ENCODE data around the gene RRAS.
A peak's percentile ranks its signal among the peaks of the same experiment; 100 is the strongest.
"Not testable (repeated sequence)": the region's sequence is repeated elsewhere in the genome, so short reads cannot be mapped to it uniquely, and the experiment has no call there.

RRAS gene

DNA sequence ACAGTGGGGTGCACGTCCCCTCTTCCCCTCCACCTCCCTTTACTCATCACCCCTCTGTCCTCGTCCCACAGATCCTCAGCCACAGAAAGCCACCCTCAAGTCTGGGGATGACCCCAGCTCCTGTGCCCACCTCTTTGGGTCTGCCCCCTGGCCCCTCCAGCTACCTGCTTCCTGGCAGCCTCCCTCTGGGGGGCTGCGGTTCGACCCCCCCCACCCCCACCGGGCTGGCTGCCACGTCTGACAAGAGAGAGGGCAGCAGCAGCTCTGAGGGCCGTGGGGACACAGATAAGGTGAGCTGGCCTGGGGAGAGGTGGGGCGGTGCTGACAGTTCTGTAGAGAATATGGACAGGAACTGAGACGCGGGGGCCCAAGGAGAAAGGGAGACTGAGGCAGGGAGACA is 14.6 kb upstream of the RRAS start:
- no peak for DNase-seq (ENCODE audit: low spot score)

DNA sequence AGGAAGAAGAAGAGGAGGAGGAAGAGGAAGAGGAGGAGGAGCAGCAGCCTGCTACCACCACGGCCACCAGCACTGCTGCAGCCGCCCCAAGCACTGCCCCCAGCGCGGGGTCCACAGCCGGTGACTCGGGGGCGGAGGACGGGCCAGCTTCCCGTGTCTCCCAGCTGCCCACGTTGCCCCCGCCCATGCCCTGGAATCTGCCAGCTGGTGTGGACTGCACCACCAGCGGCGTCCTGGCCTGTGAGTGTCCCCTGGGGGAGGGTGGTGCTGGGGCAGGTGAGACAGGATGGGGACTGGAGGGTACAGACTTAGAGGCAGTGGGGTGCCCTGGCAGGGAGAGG is 13.5 kb upstream of the RRAS start:
- DNase-seq (ENCODE audit: low spot score), result no peak

DNA sequence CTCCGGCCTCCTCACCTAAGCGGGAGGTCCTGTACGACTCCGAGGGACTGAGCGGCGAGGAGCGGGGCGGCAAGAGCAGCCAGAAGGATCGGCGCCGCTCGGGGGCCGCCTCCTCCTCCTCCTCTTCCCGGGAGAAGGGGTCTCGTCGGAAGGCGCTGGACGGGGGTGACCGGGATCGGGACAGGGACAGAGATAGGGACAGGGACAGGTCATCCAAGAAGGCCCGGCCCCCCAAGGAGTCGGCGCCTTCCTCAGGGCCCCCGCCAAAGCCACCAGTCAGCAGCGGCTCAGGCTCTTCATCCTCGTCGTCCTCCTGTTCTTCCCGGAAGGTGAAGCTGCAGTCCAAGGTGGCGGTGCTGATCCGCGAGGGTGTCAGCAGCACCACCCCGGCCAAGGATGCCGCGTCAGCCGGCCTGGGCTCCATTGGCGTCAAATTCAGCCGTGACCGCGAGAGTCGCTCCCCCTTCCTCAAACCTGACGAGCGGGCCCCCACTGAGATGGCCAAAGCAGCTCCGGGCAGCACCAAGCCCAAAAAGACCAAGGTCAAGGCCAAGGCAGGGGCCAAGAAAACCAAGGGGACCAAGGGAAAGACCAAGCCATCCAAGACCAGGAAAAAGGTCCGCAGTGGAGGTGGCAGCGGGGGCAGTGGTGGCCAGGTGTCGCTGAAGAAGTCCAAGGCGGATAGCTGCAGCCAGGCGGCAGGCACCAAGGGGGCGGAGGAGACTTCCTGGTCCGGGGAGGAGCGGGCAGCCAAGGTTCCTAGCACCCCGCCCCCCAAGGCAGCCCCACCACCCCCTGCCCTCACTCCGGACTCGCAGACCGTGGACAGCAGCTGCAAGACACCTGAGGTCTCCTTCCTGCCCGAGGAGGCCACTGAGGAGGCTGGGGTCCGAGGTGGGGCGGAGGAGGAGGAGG is 12.9 kb upstream of the RRAS start:
- DNase-seq (ENCODE audit: low spot score), result no peak

DNA sequence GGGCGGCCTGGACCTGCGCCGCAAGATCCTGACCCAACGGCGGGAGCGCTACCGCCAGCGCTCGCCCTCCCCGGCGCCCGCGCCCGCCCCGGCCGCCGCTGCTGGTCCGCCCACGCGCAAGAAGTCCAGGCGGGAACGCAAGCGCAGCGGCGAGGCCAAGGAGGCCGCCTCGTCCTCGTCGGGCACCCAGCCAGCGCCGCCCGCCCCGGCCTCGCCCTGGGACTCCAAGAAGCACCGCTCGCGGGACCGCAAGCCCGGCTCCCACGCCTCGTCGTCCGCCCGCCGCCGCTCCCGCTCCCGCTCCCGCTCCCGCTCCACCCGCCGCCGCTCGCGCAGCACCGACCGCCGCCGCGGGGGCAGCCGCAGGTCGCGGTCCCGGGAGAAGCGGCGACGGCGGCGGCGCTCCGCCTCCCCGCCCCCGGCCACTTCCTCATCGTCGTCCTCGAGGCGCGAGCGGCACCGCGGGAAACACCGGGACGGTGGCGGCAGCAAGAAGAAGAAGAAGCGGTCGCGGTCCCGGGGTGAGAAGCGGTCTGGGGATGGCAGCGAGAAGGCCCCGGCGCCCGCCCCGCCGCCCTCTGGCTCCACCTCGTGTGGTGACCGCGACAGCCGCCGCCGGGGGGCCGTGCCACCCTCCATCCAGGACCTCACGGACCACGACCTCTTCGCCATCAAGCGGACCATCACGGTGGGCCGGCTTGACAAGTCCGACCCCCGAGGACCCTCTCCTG is 12.0 kb upstream of the RRAS start:
- DNase-seq (ENCODE audit: low spot score), result no peak

DNA sequence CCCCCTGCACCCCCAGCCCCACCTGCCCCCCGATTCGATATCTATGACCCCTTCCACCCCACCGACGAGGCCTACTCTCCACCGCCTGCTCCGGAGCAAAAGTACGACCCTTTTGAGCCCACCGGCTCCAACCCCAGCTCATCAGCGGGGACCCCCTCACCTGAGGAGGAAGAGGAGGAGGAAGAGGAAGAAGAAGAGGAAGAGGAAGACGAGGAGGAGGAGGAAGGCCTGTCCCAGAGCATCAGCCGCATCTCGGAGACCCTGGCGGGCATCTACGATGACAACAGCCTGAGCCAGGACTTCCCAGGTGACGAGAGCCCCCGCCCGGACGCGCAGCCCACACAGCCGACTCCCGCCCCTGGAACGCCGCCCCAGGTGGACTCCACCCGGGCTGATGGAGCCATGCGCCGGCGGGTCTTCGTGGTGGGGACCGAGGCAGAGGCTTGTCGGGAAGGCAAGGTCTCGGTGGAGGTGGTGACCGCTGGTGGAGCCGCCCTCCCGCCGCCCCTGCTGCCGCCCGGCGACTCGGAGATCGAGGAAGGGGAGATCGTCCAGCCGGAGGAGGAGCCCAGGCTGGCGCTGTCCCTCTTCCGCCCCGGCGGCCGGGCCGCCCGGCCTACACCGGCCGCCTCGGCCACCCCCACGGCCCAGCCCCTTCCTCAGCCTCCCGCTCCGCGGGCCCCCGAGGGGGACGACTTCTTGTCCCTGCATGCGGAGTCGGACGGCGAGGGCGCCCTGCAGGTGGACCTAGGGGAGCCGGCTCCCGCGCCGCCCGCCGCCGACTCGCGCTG is 11.3 kb upstream of the RRAS start:
- DNase-seq (ENCODE audit: low spot score), result no peak

DNA sequence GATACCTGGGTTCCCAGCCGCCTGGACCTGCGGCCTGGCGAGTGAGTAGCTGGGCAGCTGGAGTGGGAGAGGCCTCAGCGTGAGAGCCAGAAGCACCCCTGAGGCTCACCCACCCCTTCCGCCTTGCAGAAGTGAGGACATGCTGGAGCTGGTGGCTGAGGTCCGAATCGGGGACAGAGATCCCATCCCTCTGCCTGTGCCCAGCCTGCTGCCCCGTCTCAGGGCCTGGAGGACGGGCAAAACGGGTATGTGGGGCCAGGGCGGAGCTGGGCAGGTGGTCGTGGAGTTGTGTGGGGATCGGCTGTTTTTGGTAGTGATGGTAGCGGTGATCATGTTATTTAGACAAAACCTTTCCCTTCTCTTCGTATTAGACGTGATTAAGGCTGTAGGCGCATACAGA is 6.6 kb upstream of the RRAS start:
- no peak for DNase-seq (ENCODE audit: low spot score)

DNA sequence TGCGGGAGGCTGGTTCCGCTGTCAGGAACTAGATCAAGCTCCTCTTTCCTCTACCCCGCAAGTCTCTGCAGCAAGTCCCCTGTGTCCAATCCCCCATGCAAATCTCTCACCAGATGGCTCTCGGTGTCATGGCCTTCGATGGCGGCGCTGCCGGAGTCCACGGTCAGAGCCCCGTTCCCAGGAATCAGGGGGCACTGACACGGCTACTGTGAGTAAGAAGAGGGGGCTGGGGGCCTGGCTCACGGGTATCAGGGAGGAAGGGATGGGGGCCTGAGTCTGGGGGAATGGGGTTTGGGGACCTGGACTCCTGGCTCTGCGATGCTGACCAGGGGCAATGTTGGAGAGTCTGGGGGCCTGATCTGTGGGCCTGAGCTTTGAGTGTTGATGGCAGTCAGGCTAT is 6.1 kb upstream of the RRAS start:
- DNase-seq (ENCODE audit: low spot score), result no peak

DNA sequence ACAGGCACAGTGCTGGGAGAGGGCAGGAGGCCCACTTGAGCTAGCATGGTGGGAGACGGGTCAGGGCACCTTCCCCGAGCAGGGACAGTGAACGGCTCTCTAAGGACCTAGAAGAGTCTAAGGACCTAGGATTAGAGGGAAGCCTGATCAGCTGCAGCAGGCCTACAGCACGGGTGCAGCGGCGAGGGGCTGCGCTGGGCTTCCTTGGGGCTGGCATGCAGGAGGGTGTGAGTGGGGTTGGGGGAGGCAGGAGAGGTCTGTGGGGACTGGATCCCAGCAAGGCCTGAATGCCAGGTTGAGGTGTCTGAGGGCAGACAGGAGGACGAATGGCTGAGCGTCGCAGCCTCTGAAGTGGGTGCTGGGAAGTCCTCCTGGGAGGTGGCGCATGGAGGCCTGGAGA is 5.6 kb upstream of the RRAS start:
- DNase-seq (ENCODE audit: low spot score), result no peak

DNA sequence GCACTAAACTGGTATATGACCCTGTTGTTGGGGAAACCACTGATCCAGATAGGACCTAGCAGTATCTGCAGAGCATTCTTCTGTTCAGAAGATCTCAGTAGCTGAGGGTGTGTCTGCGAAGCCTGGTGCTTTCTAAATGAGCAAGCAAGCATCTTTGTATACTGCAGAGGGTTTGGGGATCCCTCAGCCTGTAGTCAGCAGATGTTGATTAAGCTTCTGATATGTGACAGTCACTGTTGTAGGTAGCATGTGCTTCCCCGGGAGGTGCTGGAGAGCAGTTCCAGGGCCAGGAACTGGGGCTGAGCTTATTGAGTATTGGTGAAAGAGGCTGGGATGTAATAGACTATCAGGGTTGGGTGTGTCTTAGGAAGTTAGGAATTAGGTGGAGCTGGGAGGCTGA is 3.5 kb upstream of the RRAS start:
- peak; percentile 30 for DNase-seq (ENCODE audit: low spot score)

DNA sequence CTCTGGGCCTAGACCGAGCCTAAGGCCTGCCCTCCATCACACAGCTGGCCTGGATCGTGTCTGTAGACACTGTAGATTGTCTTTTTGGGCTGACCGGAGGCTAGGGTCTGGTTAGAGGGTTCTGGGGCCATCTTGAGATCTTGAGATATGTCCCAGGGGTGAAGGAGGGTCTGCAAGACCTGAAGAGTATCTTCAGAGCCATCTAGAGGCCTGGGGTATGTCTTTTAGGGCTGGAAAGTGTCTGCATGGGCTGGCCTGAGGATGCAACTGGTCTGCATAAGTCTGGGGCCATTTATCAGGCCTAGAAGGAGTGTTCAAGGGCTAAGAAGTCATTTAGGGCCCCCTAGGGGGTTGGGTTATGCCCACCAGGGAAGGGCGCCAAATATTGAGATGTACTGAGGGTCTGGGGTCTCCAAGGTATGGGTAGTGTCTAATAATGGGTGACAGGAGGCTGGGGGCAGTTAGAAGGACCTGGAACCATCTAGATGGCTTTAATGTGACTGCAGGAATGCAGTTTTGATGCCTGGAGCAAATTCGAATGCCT is 2.6 kb upstream of the RRAS start:
- DNase-seq (ENCODE audit: low spot score), result no peak

DNA sequence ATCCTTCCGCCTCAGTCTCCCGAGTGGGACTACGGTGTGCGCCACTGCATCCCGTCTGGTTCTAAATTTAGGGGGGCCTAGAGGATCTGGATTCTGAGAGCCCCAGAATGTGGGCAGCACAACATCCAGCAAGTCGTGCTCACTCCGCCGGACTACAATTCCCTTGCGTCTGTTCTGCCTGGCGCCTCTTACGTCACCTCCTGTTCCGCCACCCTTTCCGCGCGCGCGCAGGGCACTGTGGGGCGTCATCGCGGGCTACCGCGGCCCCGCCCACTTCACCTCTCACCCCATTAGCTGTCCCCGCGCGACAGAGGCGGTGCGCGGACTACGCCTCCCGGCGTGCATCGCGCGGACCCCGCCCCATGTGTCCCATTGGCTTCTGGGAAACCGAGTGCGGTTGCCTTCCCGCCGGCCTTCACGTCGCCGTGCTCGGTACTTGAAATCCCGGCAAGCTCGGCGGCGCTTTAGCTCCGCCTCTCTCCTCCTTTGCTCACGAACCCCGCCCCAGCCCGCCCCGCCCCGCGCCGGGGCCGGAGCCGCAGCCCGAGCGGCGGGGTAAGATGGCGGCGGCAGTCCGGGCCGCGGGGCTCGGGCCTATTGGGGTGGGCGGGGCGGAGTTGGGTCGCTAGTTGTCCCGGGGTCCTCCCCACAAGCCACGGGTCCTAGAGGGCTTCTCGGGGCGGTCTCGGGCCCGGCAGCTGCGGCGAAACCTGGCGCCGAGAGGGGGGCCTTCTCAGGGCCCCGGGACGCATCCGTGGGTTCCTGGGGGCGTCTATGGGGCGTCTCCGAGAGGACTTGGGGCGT is 1.9 kb upstream of the RRAS start, which contains the start of gene SCAF1:
TSS of gene SCAF1 (plus strand) at position 522 of the 804 bp plus-strand sequence. CDS start 2,818 bp downstream, outside the sequence.
- DNase-seq (ENCODE audit: low spot score), result peak; percentile 99

DNA sequence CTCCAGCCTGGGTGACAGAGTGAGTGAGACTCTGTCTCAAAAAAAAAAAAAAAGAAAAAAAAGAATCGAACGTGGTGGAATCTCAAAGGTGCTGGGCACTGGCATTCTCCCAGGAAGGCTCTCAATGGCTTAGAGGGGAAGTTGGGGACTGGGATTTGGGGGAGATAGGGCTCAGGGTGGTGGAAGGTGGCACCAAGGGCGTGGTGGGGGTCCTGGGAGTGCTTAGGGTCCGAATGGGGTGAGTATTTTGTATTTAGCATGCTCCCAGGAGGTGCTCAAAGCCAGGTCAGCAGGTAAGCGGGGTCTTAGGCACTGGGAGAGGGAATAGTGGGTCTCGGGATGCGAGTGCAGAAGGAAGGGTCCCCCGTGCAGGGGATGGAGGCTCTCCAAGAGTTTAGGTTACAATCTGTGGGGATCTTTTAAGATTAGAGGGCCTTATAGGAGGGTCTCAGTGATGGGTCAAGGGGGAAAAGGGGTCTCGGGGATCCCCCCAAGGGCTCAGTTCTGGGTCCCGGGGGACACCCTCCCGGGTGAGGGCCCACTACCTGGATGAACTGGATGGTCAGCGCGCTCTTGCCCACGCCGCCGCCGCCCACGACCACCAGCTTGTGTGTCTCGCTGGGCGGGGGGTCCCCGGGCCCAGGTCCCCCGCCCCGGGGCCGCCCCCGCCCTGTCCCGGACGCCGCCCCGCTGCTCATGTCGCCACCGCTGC is 386 bp downstream of the RRAS start:
- DNase-seq (ENCODE audit: low spot score), result no peak

DNA sequence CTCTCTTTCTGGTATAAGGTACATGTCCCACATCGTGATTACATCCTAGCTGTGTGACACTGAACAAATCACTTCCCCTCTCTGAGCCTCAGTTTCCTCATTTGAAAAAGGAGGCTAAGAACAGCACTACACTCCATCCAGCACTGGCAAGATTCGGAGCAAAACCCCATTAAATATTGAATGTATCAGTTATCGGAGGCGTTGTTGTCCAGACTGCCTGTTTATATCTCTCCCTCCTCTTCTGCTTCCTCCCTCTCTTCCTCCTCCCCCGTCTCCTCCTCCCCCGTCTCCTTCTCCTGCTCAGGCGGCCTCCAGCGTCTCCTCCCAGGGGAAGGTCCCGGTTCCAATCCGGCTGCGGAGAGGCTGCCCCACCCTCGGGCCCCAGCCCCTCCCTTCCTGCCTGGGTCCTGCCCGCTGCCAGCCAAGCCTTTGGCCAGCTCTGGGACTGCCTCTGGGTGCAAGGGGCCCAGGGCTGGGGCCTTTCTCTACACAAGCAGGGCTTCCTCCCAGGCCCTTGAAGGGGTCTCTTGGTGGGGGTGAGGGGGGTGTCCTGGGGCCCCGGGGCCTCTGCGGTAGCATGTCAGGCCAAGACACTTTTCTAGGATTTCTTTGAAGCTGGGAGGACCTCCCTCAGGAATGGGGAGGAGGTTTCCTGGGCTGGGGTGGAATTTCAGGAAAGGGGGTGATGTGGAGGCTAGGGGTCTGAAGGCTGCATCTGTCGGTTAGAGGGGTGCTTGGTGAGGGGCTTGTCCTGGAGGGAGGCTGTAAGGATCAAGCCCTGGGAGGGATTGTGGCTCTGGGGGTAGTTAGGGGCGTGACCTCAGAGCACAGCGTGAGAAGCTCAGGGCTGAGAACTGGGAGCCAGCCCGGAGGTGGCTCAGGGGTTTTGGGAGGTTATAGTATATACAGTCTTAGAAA is 1.9 kb downstream of the RRAS start:
- DNase-seq (ENCODE audit: low spot score), result peak; percentile 8

DNA sequence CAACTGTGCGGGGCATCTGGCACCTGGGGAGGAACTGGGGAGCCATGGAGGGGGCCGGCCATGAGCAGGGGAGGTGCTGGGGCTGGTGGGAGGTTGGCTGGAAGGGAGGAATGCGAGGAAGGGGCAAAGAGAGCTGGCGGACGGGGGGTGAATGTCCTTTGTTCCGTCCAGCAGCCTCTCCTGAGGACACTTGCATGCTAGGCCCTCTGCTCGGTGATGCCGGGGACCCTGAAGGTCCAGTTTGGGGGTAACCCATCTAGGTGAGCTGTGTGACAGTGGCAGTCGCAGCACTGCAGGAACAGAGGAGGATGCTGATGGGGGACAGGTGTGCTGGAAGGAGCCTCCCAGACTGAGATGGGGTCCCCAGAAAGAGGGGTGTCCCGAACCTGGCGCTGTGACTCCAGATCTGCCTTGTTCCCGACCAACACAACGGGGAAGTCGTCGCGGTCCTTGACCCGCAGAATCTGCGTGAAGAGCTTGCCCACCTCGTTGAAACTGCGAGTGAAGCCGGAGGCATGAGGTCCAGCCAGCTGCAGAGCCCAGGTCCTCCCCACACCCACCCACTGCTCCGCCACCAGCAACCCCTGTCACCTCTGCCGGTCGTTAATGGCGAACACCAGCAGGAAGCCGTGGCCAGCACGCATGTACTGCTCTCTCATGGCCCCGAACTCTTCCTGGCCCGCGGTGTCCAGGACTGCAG is 3.6 kb downstream of the RRAS start:
- DNase-seq (ENCODE audit: low spot score), result no peak

DNA sequence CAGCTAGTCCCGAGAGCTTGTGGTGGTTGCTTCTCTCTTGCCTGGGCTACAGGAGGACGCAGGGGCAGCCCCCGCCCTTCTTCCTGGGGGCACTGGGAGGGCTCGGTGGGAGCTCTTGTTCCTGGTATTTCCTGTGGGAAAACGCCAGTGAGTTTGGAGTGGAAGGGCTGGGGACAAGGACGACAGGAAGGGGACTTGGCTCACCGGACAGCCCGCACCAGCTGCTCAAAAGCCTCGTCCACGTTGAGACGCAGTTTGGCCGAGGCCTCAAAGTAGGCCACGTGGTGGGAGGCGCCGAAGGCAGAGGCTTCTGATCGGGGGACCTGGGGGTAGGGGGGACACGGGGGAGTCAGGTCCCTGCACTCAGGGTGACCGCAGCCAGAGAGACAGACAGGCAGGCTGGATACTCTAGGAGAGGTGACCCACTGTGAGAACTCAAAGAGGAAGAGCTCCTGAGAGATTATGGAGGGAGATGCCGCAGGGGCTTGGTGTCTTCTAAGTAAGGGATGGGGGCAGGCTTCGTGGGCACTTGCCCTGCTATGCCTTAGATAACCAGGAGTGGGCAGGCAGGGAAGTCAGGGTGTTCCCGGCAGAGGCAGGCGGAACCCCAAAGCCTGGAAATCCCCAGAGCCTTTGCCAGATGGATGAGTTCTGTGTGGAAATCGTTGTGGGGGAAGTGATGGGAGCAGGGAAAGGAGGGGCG is 4.3 kb downstream of the RRAS start:
- DNase-seq (ENCODE audit: low spot score), result no peak

DNA sequence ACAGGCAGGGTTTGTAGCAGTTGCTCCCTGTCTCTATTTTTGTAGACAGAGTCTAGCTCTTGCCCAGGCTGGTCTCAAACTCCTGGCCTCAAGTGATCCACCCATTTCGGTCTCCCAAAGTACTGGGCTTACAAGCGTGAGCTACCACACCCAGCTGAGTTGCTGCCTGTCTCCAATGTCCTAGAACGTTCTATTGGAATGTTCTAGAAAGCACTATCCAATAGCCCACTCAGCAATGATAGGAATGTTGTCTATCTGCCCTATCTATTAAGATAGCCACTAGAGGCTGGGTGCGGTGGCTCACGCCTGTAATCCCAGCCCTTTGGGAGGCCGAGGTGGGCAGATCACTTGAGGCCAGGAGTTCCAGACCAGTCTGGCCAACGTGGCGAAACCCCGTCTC is 6.7 kb downstream of the RRAS start:
- DNase-seq (ENCODE audit: low spot score), result not testable (repeated sequence)

DNA sequence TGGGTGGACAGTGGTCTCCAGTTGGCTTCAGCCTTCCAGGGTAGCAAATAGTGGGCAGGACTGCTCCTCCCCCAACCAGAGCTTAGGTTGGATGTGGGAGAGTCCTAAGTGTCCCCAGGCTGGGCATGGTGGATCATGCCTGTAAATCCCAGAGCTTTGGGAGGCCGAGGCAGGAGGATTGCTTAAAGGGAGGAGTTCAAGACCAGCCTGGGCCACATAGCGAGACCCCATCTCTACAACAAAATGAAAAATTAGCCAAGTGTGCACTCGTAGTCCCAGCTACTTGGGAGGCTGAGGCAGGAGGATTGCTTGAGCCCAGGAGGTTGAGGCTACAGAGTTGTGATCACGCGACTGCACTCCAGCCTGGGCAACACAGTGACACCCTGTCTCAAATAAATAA is 7.4 kb downstream of the RRAS start:
- no peak for DNase-seq (ENCODE audit: low spot score)

DNA sequence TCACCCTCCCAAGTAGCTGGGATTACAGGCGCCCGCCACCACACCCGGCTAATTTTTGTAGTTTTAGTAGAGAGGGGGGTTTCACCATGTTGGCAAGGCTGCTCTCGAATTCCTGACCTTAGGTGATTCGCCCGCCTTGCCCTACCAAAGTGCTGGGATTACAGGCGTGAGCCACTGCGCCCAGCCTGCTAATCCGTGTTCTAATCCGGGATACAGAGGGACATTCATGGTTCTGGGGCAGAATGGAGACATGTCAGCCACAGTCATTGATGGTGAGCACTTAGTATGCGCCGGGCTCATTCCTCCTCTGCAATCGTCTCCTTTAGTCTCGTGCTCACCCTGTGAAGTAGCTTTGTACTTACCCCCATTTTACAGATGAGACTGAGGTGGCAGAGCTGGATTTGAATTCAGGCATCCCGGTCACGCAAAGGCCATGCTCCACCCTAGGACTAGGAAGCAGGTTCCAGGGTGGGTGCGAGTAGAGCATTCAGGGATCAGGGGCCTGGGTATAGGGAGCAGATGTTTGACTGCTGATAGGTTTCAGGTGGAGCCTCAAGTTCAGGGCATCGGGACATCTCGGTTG is 8.2 kb downstream of the RRAS start:
- DNase-seq (ENCODE audit: low spot score), result no peak

All from hematopoietic multipotent progenitor cell treated with erythropoietin and hydrocortisone succinate and interleukin-3 and kit ligand, for 15 days (in vitro differentiated cells).